ENCODE results near the gene LRTM1.

- TF ChIP-seq, protein P1, sequence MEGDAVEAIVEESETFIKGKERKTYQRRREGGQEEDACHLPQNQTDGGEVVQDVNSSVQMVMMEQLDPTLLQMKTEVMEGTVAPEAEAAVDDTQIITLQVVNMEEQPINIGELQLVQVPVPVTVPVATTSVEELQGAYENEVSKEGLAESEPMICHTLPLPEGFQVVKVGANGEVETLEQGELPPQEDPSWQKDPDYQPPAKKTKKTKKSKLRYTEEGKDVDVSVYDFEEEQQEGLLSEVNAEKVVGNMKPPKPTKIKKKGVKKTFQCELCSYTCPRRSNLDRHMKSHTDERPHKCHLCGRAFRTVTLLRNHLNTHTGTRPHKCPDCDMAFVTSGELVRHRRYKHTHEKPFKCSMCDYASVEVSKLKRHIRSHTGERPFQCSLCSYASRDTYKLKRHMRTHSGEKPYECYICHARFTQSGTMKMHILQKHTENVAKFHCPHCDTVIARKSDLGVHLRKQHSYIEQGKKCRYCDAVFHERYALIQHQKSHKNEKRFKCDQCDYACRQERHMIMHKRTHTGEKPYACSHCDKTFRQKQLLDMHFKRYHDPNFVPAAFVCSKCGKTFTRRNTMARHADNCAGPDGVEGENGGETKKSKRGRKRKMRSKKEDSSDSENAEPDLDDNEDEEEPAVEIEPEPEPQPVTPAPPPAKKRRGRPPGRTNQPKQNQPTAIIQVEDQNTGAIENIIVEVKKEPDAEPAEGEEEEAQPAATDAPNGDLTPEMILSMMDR (IDR thresholded peaks at IDR 0.05), result no peak
- TF ChIP-seq EP300 (IDR thresholded peaks at IDR 0.05; ENCODE audit: low read depth) (no peak), POLR2A (IDR thresholded peaks at IDR 0.05) (no peak)
Measured at GRCh38 chr3:54960082-54960481, 32.2 kb upstream of the LRTM1 start.
